A549 (cell line): ENCODE measurements around the gene CDH19. TPM values are rescaled to one million over a fixed set of nuclear protein-coding genes. Genes with fewer than 3 reads are reported as not detected.

Experiments
- ATAC-seq, 2 experiments: fragments of 200-7000 bp in 1 of 2; fragments of >200 bp in 1 of 2; cut with Nextera tagmentation in 1 of 2; cut with Tn5 transposase in 1 of 2; 3 replicates each; pipeline versions ENCODE4 v1.8.0 to v1.9.1; 2018 to 2020; ENCODE audit warnings: mild to moderate bottlenecking in 1 of 2, moderate library complexity in 1 of 2
- CTCF ChIA-PET: fragments of 300-600 bp; sonication (Branson Sonifier 250); formaldehyde crosslinking; extraction: SDS; loops from one replicate; lab custom pipeline; 2021; ENCODE audit warnings: antibody characterized with exemption, inconsistent platforms; lab: Yijun Ruan, JAX
- POLR2A ChIA-PET: fragments of 350-600 bp; formaldehyde crosslinking; extraction: SDS; loops from one replicate; lab custom pipeline; 2021; ENCODE audit warnings: antibody characterized with exemption, inconsistent platforms; lab: Yijun Ruan, JAX
- DNase-seq, 2 experiments: peaks; one replicate each; pipeline versions ENCODE4 v3.0.0 to v3.0.0-alpha.2; 2011 to 2016; ENCODE audit warnings: low read depth in 1 of 2, low spot score in 1 of 2
- FAIRE-seq: peaks from 2 replicates; lab custom pipeline; 2011; peaks lifted over from hg19 to GRCh38; lab: Jason Lieb, UNC
- H3K27ac ChIP-seq, 2 experiments: fragments of >200 bp; sonication (Bioruptor Twin); formaldehyde crosslinking; 3 replicates each; pipeline ENCODE4 v1.5.1; 2016 to 2017
- H3K4me1 ChIP-seq: fragments of >200 bp; sonication (Bioruptor Twin); formaldehyde crosslinking; 3 replicates; pipeline ENCODE4 v1.6.1; 2016
- H3K4me2 ChIP-seq: fragments of >200 bp; sonication (Bioruptor Twin); formaldehyde crosslinking; 3 replicates; pipeline ENCODE4 v1.6.1; 2016
- H3K4me3 ChIP-seq: fragments of >200 bp; sonication (Bioruptor Twin); formaldehyde crosslinking; 3 replicates; pipeline ENCODE4 v1.5.1; 2016
- H3K9me3 ChIP-seq: fragments of >200 bp; sonication (Bioruptor Twin); formaldehyde crosslinking; 3 replicates; pipeline ENCODE4 v1.6.1; 2016
- BCL3 ChIP-seq: fragments of >200 bp; sonication (Bioruptor Twin); formaldehyde crosslinking; IDR thresholded peaks from 3 replicates; pipeline ENCODE4 v1.6.1; 2016
- BHLHE40 ChIP-seq: IDR thresholded peaks from 2 replicates; pipeline ENCODE4 v1.6.1; 2012; ENCODE audit warnings: low read depth, low read length, inconsistent platforms
- CBX8 ChIP-seq: fragments of 200-600 bp; sonication (generic); IDR thresholded peaks from 2 replicates; pipeline ENCODE4 v1.6.1; 2016
- CHD4 ChIP-seq: fragments of 200-600 bp; sonication (generic); IDR thresholded peaks from 2 replicates; pipeline ENCODE4 v1.6.1; 2016; ENCODE audit warnings: antibody characterized with exemption, mild to moderate bottlenecking, borderline replicate concordance
- CTCF ChIP-seq: fragments of >200 bp; sonication (Bioruptor Twin); formaldehyde crosslinking; IDR thresholded peaks from 3 replicates; pipeline ENCODE4 v1.5.1; 2016
- EHMT2 ChIP-seq: fragments of 200-600 bp; sonication (generic); IDR thresholded peaks from 2 replicates; pipeline ENCODE4 v1.6.1; 2016; ENCODE audit warnings: antibody characterized with exemption, low read depth, mild to moderate bottlenecking, moderate library complexity
- EP300 ChIP-seq, 2 experiments: fragments of >200 bp; sonication (Bioruptor Twin); formaldehyde crosslinking; IDR thresholded peaks; 2 replicates in 1 of 2; 3 replicates in 1 of 2; pipeline ENCODE4 v1.6.1; 2016 to 2017
- FOSB ChIP-seq: fragments of 250-450 bp; sonication (Bioruptor Pico); IDR thresholded peaks from 2 replicates; pipeline ENCODE4 v1.5.0; 2020; ENCODE audit warnings: mild to moderate bottlenecking, moderate library complexity
- HDAC2 ChIP-seq: fragments of 200-600 bp; sonication (generic); IDR thresholded peaks from 2 replicates; pipeline ENCODE4 v1.6.1; 2016
- HEYL ChIP-seq: fragments of 250-450 bp; sonication (Bioruptor Pico); IDR thresholded peaks from 2 replicates; pipeline ENCODE4 v1.8.0; 2021; ENCODE audit warnings: mild to moderate bottlenecking, moderate library complexity
- HMGXB4 ChIP-seq: fragments of 250-450 bp; sonication (Bioruptor Pico); IDR thresholded peaks from 2 replicates; pipeline ENCODE4 v1.5.0; 2021; ENCODE audit warnings: mild to moderate bottlenecking, moderate library complexity, borderline replicate concordance
- HOXB5 ChIP-seq: fragments of 250-450 bp; sonication (Bioruptor Pico); IDR thresholded peaks from 2 replicates; pipeline ENCODE4 v1.5.0; 2020; ENCODE audit warnings: mild to moderate bottlenecking, moderate library complexity
- KDM1A ChIP-seq: fragments of 200-600 bp; sonication (generic); IDR thresholded peaks from 2 replicates; pipeline ENCODE4 v1.6.1; 2016; ENCODE audit warnings: low read depth, mild to moderate bottlenecking
- KDM5A ChIP-seq: fragments of 200-600 bp; sonication (generic); IDR thresholded peaks from 2 replicates; pipeline ENCODE4 v1.6.1; 2016; ENCODE audit warnings: antibody characterized with exemption, mild to moderate bottlenecking
- MAFK ChIP-seq: fragments of 450-650 bp; IDR thresholded peaks from 2 replicates; pipeline ENCODE4 v1.6.1; 2014; ENCODE audit not compliant: partially characterized antibody
- POLR2A ChIP-seq: IDR thresholded peaks from 2 replicates; pipeline ENCODE4 v1.6.1; 2012; ENCODE audit warnings: mild to moderate bottlenecking, low read length
- REST ChIP-seq: fragments of 200-600 bp; sonication (generic); IDR thresholded peaks from 2 replicates; pipeline ENCODE4 v1.6.1; 2016; ENCODE audit warnings: antibody characterized with exemption, mild to moderate bottlenecking, moderate library complexity
- SMC3 ChIP-seq: fragments of >200 bp; sonication (Bioruptor Twin); formaldehyde crosslinking; IDR thresholded peaks from 3 replicates; pipeline ENCODE4 v1.6.1; 2018; ENCODE audit warnings: inconsistent platforms
- SREBF2 ChIP-seq: fragments of 450-650 bp; IDR thresholded peaks from 2 replicates; pipeline ENCODE4 v1.6.1; 2014; ENCODE audit warnings: mild to moderate bottlenecking, moderate library complexity
- TFCP2L1 ChIP-seq: fragments of 250-450 bp; sonication (Bioruptor Pico); IDR thresholded peaks from 2 replicates; pipeline ENCODE4 v1.5.0; 2021; ENCODE audit warnings: mild to moderate bottlenecking
- TP53 ChIP-seq: fragments of 250-450 bp; sonication (Bioruptor Pico); IDR thresholded peaks from 2 replicates; pipeline ENCODE4 v1.5.0; 2021; ENCODE audit warnings: mild to moderate bottlenecking, moderate library complexity
- ZC3H11A ChIP-seq: fragments of 450-650 bp; IDR thresholded peaks from 2 replicates; pipeline ENCODE4 v1.6.1; 2014; ENCODE audit warnings: antibody characterized with exemption, mild to moderate bottlenecking
- WGBS: methylation state at CpG from one replicate; pipeline ENCODE4 v1.1.6; 2017; ENCODE audit errors: missing lambda C conversion rate; 5-methylcytosine and 5-hydroxymethylcytosine counted together
- polyA plus RNA-seq, 4 experiments: library from polyadenylated mRNA; depleted of rRNA in 3 of 4; stranded (reverse); fragments of >200 nt; fragmentation: RNase III in 1 of 4; extraction: RNeasy Plus Mini Kit Qiagen cat#74134 plus additional on column Dnase treatment in 1 of 4; gene quantifications; 2 replicates in 3 of 4; 3 replicates in 1 of 4; pipeline ENCODE4 v1.2.3, GENCODE V29; 2011 to 2017
- TF ChIP-seq, protein P1 (sequence below): fragments of 450-650 bp; IDR thresholded peaks from 2 replicates; pipeline ENCODE4 v1.6.1; 2014; ENCODE audit warnings: antibody characterized with exemption
- TF ChIP-seq, protein P2 (sequence below): fragments of 250-450 bp; sonication (Bioruptor Pico); IDR thresholded peaks from 2 replicates; pipeline ENCODE4 v1.5.0; 2020; ENCODE audit warnings: low read depth, mild to moderate bottlenecking, moderate library complexity

CDH19 gene
- polyA plus RNA-seq, 2 of the 4 experiments (the other 2 are of a cell fraction): 1.4 to 1.5 TPM

DNA sequence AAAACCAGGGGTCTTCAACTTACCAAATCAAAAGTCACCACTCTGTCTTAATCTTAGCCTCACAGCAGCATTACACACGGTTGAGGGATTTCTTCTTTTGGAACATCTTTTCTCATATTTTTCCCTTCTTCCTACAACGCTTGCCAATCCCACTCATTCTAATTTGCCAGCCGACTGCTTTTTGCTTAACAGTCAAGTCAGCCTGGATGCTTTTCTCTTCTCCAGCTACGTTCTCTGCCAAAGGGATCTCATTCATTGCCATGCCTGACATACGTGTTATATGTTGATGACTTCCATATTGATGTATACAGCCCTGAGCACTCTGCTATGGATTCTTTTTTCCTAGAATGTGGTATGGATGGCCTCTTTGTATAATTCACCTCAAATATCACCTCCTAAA lies 37.3 kb downstream of the CDH19 start:
- ATAC-seq (no peak), DNase-seq (no peak), FAIRE-seq (no peak)
- CTCF ChIA-PET: no interaction called here
- no peaks in the 10 kb centered on the region for H3K4me1 ChIP-seq
- no peak overlapping the region for H3K4me3 ChIP-seq
- 35% methylated on average over 5 of the region's 5 CpGs for WGBS
- H3K4me2 ChIP-seq: no peak overlapping the region
- H3K9me3 ChIP-seq: no peaks in the 10 kb centered on the region
- no peak for TF ChIP-seq KDM5A
- no peak for TF ChIP-seq HEYL (CRISPR knock-in tag)
- TF ChIP-seq POLR2A: no peak
- TF ChIP-seq CTCF: no peak
- no peak for TF ChIP-seq CBX8
- no peak for TF ChIP-seq BCL3
- TF ChIP-seq, protein P1, sequence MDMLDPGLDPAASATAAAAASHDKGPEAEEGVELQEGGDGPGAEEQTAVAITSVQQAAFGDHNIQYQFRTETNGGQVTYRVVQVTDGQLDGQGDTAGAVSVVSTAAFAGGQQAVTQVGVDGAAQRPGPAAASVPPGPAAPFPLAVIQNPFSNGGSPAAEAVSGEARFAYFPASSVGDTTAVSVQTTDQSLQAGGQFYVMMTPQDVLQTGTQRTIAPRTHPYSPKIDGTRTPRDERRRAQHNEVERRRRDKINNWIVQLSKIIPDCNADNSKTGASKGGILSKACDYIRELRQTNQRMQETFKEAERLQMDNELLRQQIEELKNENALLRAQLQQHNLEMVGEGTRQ: no peak
- no peak for TF ChIP-seq HDAC2
- TF ChIP-seq FOSB (CRISPR knock-in tag): no peak
- no peak for TF ChIP-seq HOXB5
- TF ChIP-seq EHMT2: no peak
- no peak for TF ChIP-seq KDM1A
- TF ChIP-seq MAFK: no peak
- no peak for TF ChIP-seq HMGXB4 (CRISPR knock-in tag)
- TF ChIP-seq CHD4: no peak
- POLR2A ChIA-PET: no interaction called here
- no peak overlapping the region for H3K27ac ChIP-seq

- TF ChIP-seq TP53 (CRISPR knock-in tag) (no peak), CTCF (no peak), HDAC2 (no peak), SREBF2 (no peak), HMGXB4 (CRISPR knock-in tag) (no peak), TFCP2L1 (CRISPR knock-in tag) (no peak), SMC3 (no peak), BHLHE40 (no peak), FOSB (CRISPR knock-in tag) (no peak), ZC3H11A (no peak), EP300 (IDR thresholded peaks at IDR 0.05) (no peak), REST (no peak)
- TF ChIP-seq, protein P2, sequence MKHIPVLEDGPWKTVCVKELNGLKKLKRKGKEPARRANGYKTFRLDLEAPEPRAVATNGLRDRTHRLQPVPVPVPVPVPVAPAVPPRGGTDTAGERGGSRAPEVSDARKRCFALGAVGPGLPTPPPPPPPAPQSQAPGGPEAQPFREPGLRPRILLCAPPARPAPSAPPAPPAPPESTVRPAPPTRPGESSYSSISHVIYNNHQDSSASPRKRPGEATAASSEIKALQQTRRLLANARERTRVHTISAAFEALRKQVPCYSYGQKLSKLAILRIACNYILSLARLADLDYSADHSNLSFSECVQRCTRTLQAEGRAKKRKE (CRISPR knock-in tag): no peak
- TF ChIP-seq, all 56 proteins: peak for 0
- Histone ChIP-seq H3K4me3 (no peak overlapping the region), H3K4me2 (no peak overlapping the region), H3K27ac (no peak overlapping the region), H3K9me3 (no peaks in the 10 kb centered on the region), H3K4me1 (no peaks in the 10 kb centered on the region)
- ATAC-seq (no peak), DNase-seq (no peak), FAIRE-seq (no peak)
- ChIA-PET CTCF (no interaction called here), POLR2A (no interaction called here)
These were observed 39.7 kb downstream of the CDH19 start for GRCh38 chr18:66564236-66564635.
